Muscle of leg (tissue), 11 donors: ENCODE data around the gene INPP5J. TPM values are rescaled to one million over a fixed set of nuclear protein-coding genes. Genes with fewer than 3 reads are reported as not detected.
"Not testable (repeated sequence)": the region's sequence is repeated elsewhere in the genome, so short reads cannot be mapped to it uniquely, and the experiment has no call there.

Source experiments
- DNase-seq: peaks from one replicate; pipeline ENCODE4 v3.0.0; 2013
- H3K27ac ChIP-seq: one replicate; pipeline ENCODE4 v1.5.1; 2013; ENCODE audit warnings: mild to moderate bottlenecking, low read length, control low read depth
- H3K27me3 ChIP-seq: one replicate; pipeline ENCODE4 v1.6.1; 2013; ENCODE audit warnings: low read length; ENCODE audit not compliant: control insufficient read depth, insufficient read depth
- H3K36me3 ChIP-seq: one replicate; pipeline ENCODE4 v1.6.1; 2013; ENCODE audit warnings: low read length; ENCODE audit not compliant: control insufficient read depth, insufficient read depth
- H3K4me1 ChIP-seq: one replicate; pipeline ENCODE4 v1.6.1; 2013; ENCODE audit warnings: low read length; ENCODE audit not compliant: control insufficient read depth, insufficient read depth
- H3K4me3 ChIP-seq: one replicate; pipeline ENCODE4 v1.5.1; 2013; ENCODE audit warnings: low read length, control low read depth
- H3K9me3 ChIP-seq: replicated peaks from 2 replicates; pipeline ENCODE4 v1.6.1; 2013; ENCODE audit warnings: low read depth, low read length; ENCODE audit not compliant: control insufficient read depth
- WGBS: methylation state at CpG from one replicate; pipeline ENCODE4 v1.1.5; 2013; ENCODE audit warnings: missing lambda C conversion rate; ENCODE audit not compliant: insufficient coverage; 5-methylcytosine and 5-hydroxymethylcytosine counted together
- polyA plus RNA-seq, 8 donors: library from polyadenylated mRNA; unstranded; fragments of 120-200 nt; gene quantifications; one replicate each; pipeline versions ENCODE4 v1.2.1 to v1.2.3, GENCODE V29; 2013; ENCODE audit warnings: inconsistent platforms in 1 of 8, low replicate concordance in 1 of 8; ENCODE audit not compliant: insufficient read length in 8 of 8, insufficient read depth in 1 of 8
- total RNA-seq: library from RNA; stranded (reverse); fragments of 120-200 nt; gene quantifications from one replicate; pipeline ENCODE4 v1.2.4, GENCODE V29; 2013

Gene INPP5J
- total and polyA plus RNA-seq, 9 donors: 0.35 to 1.7 (median 1.1) TPM

- peaks cover 9% of the 10 kb centered on the region for H3K36me3 ChIP-seq
- DNase-seq: no peak
- no CpG with 5 or more reads among the region's 4 CpGs for WGBS
- no peak overlapping the region for H3K27ac ChIP-seq
- no peaks in the 10 kb centered on the region for H3K27me3 ChIP-seq
- no peak overlapping the region for H3K4me3 ChIP-seq
- H3K4me1 ChIP-seq: no peaks in the 10 kb centered on the region
- no peaks in the 10 kb centered on the region for H3K9me3 ChIP-seq
Measured at GRCh38 chr22:31170971-31171370, 48.2 kb downstream of the INPP5J start.

- H3K4me3 ChIP-seq, H3K9me3 ChIP-seq, H3K4me1 ChIP-seq, H3K36me3 ChIP-seq, H3K27ac ChIP-seq, H3K27me3 ChIP-seq, DNase-seq: not testable (repeated sequence)
- no CpG with 5 or more reads among the region's 9 CpGs for WGBS
Measured at GRCh38 chr22:31171734-31172133, 49.0 kb downstream of the INPP5J start.

GRCh38 chr22:31173386-31174145 is 50.8 kb downstream of the INPP5J start:
- Histone ChIP-seq H3K27me3 (no peaks in the 10 kb centered on the region), H3K9me3 (no peaks in the 10 kb centered on the region), H3K4me1 (no peaks in the 10 kb centered on the region), H3K27ac (no peak overlapping the region), H3K36me3 (peaks cover 14% of the 10 kb centered on the region), H3K4me3 (no peak overlapping the region)
- no CpG with 5 or more reads among the region's 5 CpGs for WGBS
- no peak for DNase-seq

GRCh38 chr22:31176923-31177322 is 54.2 kb downstream of the INPP5J start:
- 100% methylated on average over 1 of the region's 1 CpG for WGBS
- H3K27ac ChIP-seq: no peak overlapping the region
- no peak overlapping the region for H3K4me3 ChIP-seq
- peaks cover 10% of the 10 kb centered on the region for H3K36me3 ChIP-seq
- no peak for DNase-seq
- H3K4me1 ChIP-seq: peaks cover 4% of the 10 kb centered on the region
- no peaks in the 10 kb centered on the region for H3K9me3 ChIP-seq
- H3K27me3 ChIP-seq: no peaks in the 10 kb centered on the region

GRCh38 chr22:31177420-31178162 is 54.8 kb downstream of the INPP5J start:
- DNase-seq: peak; percentile 12
- H3K4me3 ChIP-seq: no peak overlapping the region
- 89% methylated on average over 4 of the region's 6 CpGs for WGBS
- peaks cover 14% of the 10 kb centered on the region for H3K36me3 ChIP-seq
- H3K9me3 ChIP-seq: no peaks in the 10 kb centered on the region
- H3K27ac ChIP-seq: no peak overlapping the region
- no peaks in the 10 kb centered on the region for H3K27me3 ChIP-seq
- H3K4me1 ChIP-seq: peaks cover 4% of the 10 kb centered on the region

GRCh38 chr22:31178859-31179258 is 56.1 kb downstream of the INPP5J start:
- Histone ChIP-seq H3K36me3 (peaks cover 14% of the 10 kb centered on the region), H3K4me3 (no peak overlapping the region), H3K27me3 (no peaks in the 10 kb centered on the region), H3K9me3 (no peaks in the 10 kb centered on the region), H3K27ac (no peak overlapping the region), H3K4me1 (peaks cover 4% of the 10 kb centered on the region)
- WGBS: 93% methylated on average over 2 of the region's 2 CpGs
- no peak for DNase-seq

GRCh38 chr22:31179345-31179744 is 56.6 kb downstream of the INPP5J start:
- H3K36me3 ChIP-seq: peaks cover 14% of the 10 kb centered on the region
- no peaks in the 10 kb centered on the region for H3K9me3 ChIP-seq
- no peak overlapping the region for H3K4me3 ChIP-seq
- H3K27ac ChIP-seq: no peak overlapping the region
- WGBS: no CpG with 5 or more reads among the region's 1 CpG
- peaks cover 4% of the 10 kb centered on the region for H3K4me1 ChIP-seq
- H3K27me3 ChIP-seq: no peaks in the 10 kb centered on the region
- DNase-seq: peak; percentile 14

GRCh38 chr22:31184015-31184414 is 61.2 kb downstream of the INPP5J start:
- Histone ChIP-seq H3K4me3 (no peak overlapping the region), H3K4me1 (peaks cover 4% of the 10 kb centered on the region), H3K27me3 (no peaks in the 10 kb centered on the region), H3K9me3 (no peaks in the 10 kb centered on the region), H3K36me3 (peaks cover 29% of the 10 kb centered on the region), H3K27ac (no peak overlapping the region)
- WGBS: 96% methylated on average over 17 of the region's 30 CpGs
- DNase-seq: no peak
